GM18868 (cell line): ENCODE measurements around the gene DTX3.
"Not testable (repeated sequence)": the region's sequence is repeated elsewhere in the genome, so short reads cannot be mapped to it uniquely, and the experiment has no call there.

Experiments
- ATAC-seq: cut with Tn5 transposase; IDR thresholded peaks from one replicate; pipeline ENCODE4 v1.9.1; 2021; ENCODE audit warnings: mild to moderate bottlenecking, moderate library complexity; ENCODE audit not compliant: unreplicated experiment

The DTX3 gene

GRCh38 chr12:57631566-57632072, 27.0 kb downstream of the DTX3 start:
- no peak for ATAC-seq

- ATAC-seq: no peak
These were observed 27.7 kb downstream of the DTX3 start for GRCh38 chr12:57632073-57632957.

GRCh38 chr12:57632958-57633840, 28.6 kb downstream of the DTX3 start, which contains the start of gene B4GALNT1:
TSS of gene B4GALNT1 (minus strand) at chr12:57633201. CDS start at chr12:57632132, 1,069 bp downstream.
- peak; percentile 88 for ATAC-seq

- ATAC-seq: not testable (repeated sequence)
These were observed 32.1 kb downstream of the DTX3 start for GRCh38 chr12:57636731-57637130.

GRCh38 chr12:57637364-57637763, 32.7 kb downstream of the DTX3 start:
- no peak for ATAC-seq

GRCh38 chr12:57638096-57638495, 33.5 kb downstream of the DTX3 start:
- ATAC-seq: no peak

GRCh38 chr12:57640175-57641042, 35.8 kb downstream of the DTX3 start:
- no peak for ATAC-seq

GRCh38 chr12:57641699-57642442, 37.2 kb downstream of the DTX3 start:
- ATAC-seq: no peak

GRCh38 chr12:57645990-57646658, 41.5 kb downstream of the DTX3 start:
- not testable (repeated sequence) for ATAC-seq

- ATAC-seq: not testable (repeated sequence)
These were observed 42.0 kb downstream of the DTX3 start for GRCh38 chr12:57646659-57647049.

GRCh38 chr12:57654042-57654441, 49.4 kb downstream of the DTX3 start:
- no peak for ATAC-seq

- ATAC-seq: no peak
These were observed 51.1 kb downstream of the DTX3 start for GRCh38 chr12:57655541-57656240.

- ATAC-seq: not testable (repeated sequence)
These were observed 51.8 kb downstream of the DTX3 start for GRCh38 chr12:57656408-57656807.

GRCh38 chr12:57657744-57658143, 53.1 kb downstream of the DTX3 start:
- ATAC-seq: no peak

- ATAC-seq: no peak
These were observed 54.3 kb downstream of the DTX3 start for GRCh38 chr12:57658890-57659289.
